Gastroesophageal sphincter (tissue), 4 donors: ENCODE measurements around the gene DBN1. TPM values are rescaled to one million over a fixed set of nuclear protein-coding genes. Genes with fewer than 3 reads are reported as not detected.
"Not testable (repeated sequence)": the region's sequence is repeated elsewhere in the genome, so short reads cannot be mapped to it uniquely, and the experiment has no call there.

Experiments
- ATAC-seq: fragments of 150-250 bp; one replicate; pipeline ENCODE4 v1.9.1; 2016; ENCODE audit warnings: mild to moderate bottlenecking, moderate library complexity
- H3K27ac ChIP-seq, 4 donors: fragments of 200-600 bp; sonication (generic) in 3 of 4; 1 replicate in 3 of 4; 2 replicates in 1 of 4; pipeline ENCODE4 v1.5.1; 2016 to 2019
- H3K27me3 ChIP-seq: fragments of 200-600 bp; sonication (generic); one replicate; pipeline ENCODE4 v1.5.1; 2019
- H3K36me3 ChIP-seq, 2 donors: fragments of 200-600 bp; sonication (generic); one replicate each; pipeline ENCODE4 v1.5.1; 2019; ENCODE audit warnings: control low read depth in 1 of 2
- H3K4me1 ChIP-seq, 3 donors: fragments of 200-600 bp; sonication (generic); 1 replicate in 2 of 3; 2 replicates in 1 of 3; pipeline ENCODE4 v1.5.1; 2016 to 2019; ENCODE audit warnings: control low read depth in 2 of 3
- H3K4me3 ChIP-seq, 2 donors: fragments of 200-600 bp; sonication (generic); one replicate each; pipeline ENCODE4 v1.5.1; 2019; ENCODE audit warnings: mild to moderate bottlenecking in 1 of 2, moderate library complexity in 1 of 2
- H3K9me3 ChIP-seq, 3 donors: fragments of 200-600 bp; sonication (generic); one replicate each; pipeline ENCODE4 v1.5.1; 2017 to 2019; ENCODE audit warnings: control low read depth in 2 of 3
- EP300 ChIP-seq: sonication (generic); formaldehyde crosslinking; IDR thresholded peaks from one replicate; pipeline ENCODE4 v1.6.1; 2017; ENCODE audit warnings: antibody characterized with exemption, mild to moderate bottlenecking
- POLR2A ChIP-seq, 2 donors: fragments of 450-650 bp; IDR thresholded peaks; one replicate each; pipeline ENCODE4 v1.6.1; 2017; ENCODE audit warnings: antibody characterized with exemption in 2 of 2, mild to moderate bottlenecking in 2 of 2, moderate library complexity in 1 of 2
- POLR2AphosphoS5 ChIP-seq: sonication (generic); formaldehyde crosslinking; IDR thresholded peaks from one replicate; pipeline ENCODE4 v1.6.1; 2017; ENCODE audit warnings: antibody characterized with exemption
- WGBS, 2 donors: methylation state at CpG; one replicate each; pipeline ENCODE4 v1.1.5; 2018; ENCODE audit warnings: low coverage in 1 of 2; 5-methylcytosine and 5-hydroxymethylcytosine counted together
- total RNA-seq, 4 donors: library from RNA; depleted of rRNA; stranded (reverse); fragments of >200 nt; gene quantifications; one replicate each; pipeline ENCODE4 v1.1.0, GENCODE V29; 2016
- TF ChIP-seq, protein P1 (sequence below), 4 experiments: fragments of 200-600 bp in 2 of 4; fragments of 450-650 bp in 2 of 4; sonication (generic) in 1 of 4; IDR thresholded peaks; one replicate each; pipeline ENCODE4 v1.5.1; 2017 to 2019; ENCODE audit warnings: antibody characterized with exemption in 4 of 4, mild to moderate bottlenecking in 2 of 4, moderate library complexity in 2 of 4

DBN1 gene
- total RNA-seq, 4 donors from 2014 or later: 87.1 to 154 (median 124) TPM

GRCh38 chr5:177489119-177489716 lies 15.8 kb upstream of the DBN1 start:
- H3K4me1 ChIP-seq: peaks cover 1 to 98% (median 57%) of the 10 kb centered on the region in 3 donors
- ATAC-seq: no peak
- no peak for TF ChIP-seq EP300
- TF ChIP-seq, protein P1, sequence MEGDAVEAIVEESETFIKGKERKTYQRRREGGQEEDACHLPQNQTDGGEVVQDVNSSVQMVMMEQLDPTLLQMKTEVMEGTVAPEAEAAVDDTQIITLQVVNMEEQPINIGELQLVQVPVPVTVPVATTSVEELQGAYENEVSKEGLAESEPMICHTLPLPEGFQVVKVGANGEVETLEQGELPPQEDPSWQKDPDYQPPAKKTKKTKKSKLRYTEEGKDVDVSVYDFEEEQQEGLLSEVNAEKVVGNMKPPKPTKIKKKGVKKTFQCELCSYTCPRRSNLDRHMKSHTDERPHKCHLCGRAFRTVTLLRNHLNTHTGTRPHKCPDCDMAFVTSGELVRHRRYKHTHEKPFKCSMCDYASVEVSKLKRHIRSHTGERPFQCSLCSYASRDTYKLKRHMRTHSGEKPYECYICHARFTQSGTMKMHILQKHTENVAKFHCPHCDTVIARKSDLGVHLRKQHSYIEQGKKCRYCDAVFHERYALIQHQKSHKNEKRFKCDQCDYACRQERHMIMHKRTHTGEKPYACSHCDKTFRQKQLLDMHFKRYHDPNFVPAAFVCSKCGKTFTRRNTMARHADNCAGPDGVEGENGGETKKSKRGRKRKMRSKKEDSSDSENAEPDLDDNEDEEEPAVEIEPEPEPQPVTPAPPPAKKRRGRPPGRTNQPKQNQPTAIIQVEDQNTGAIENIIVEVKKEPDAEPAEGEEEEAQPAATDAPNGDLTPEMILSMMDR (IDR thresholded peaks at IDR 0.05): peak in 1 of 4 experiments; percentile 28
- TF ChIP-seq POLR2A (IDR thresholded peaks at IDR 0.05): peak in 1 of 2 donors; percentile 5
- no peak for TF ChIP-seq POLR2AphosphoS5
- H3K4me3 ChIP-seq: no peak overlapping the region
- WGBS, 2 donors: no CpG with 5 or more reads among the region's 26 CpGs
- H3K27ac ChIP-seq: peak overlapping the region in 3 of 4 donors; percentile 99
- H3K27me3 ChIP-seq: no peaks in the 10 kb centered on the region
- H3K9me3 ChIP-seq: no peaks in the 10 kb centered on the region
- peaks cover 0 to 85% of the 10 kb centered on the region in 2 donors for H3K36me3 ChIP-seq

DNA sequence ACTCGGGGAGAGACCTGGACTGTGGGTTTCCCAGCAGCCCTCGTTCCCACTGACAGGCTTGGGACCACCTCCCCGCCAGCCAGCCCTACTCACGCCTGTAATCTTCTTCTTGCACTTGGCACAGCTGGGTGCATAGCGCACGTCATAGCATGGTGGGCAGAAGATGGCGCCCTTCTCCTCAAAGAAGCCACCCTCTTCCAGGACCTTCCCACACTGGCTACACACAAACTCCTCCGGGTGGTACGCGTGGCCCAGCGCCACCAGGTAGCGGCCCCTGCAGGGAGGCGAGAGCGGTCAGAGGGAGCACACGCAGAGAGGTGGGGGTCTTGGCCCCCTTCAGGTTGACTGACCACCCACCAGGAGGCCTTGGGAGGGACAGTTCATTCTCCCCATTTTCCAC lies 14.5 kb upstream of the DBN1 start:
- peaks cover 0 to 93% of the 10 kb centered on the region in 2 donors for H3K36me3 ChIP-seq
- no peak overlapping the region for H3K4me3 ChIP-seq
- no peaks in the 10 kb centered on the region for H3K9me3 ChIP-seq
- H3K27ac ChIP-seq: peak overlapping the region in 3 of 4 donors; percentile 44 to 99 (median 99)
- peaks cover 0 to 98% (median 56%) of the 10 kb centered on the region in 3 donors for H3K4me1 ChIP-seq
- WGBS, 2 donors: 20 to 57% methylated on average over 1 to 7 of the region's 15 CpGs
- TF ChIP-seq POLR2AphosphoS5: no peak
- TF ChIP-seq, protein P1 (IDR thresholded peaks at IDR 0.05): no peak
- TF ChIP-seq EP300: no peak
- no peak for TF ChIP-seq POLR2A (IDR thresholded peaks at IDR 0.05)
- no peaks in the 10 kb centered on the region for H3K27me3 ChIP-seq
- ATAC-seq: no peak

DNA sequence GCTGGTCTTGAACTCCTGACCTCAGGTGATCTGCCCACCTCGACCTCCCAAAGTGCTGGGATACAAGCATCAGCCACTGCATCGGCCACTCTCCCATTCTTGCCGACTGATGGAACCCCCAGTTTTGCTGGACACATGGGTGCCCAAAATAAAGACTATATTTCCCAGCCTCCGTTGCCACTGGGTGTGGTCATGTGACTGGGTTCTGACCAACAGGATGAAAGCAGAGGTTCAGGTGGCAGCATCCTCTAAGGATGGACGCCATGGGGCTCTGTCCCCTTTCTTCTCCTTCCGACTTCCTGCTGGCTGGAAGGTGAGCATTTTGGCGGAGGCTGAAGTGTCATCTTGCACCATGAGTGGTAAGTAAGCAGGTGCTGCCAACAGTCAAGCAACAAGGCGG lies 13.7 kb upstream of the DBN1 start:
- ATAC-seq: no peak
- Histone ChIP-seq H3K27ac (peak overlapping the region in 3 of 4 donors; percentile 51 to 99 (median 99)), H3K36me3 (peaks cover 0 to 93% of the 10 kb centered on the region in 2 donors), H3K9me3 (no peaks in the 10 kb centered on the region), H3K4me1 (peaks cover 0 to 98% (median 55%) of the 10 kb centered on the region in 3 donors), H3K27me3 (no peaks in the 10 kb centered on the region), H3K4me3 (no peak overlapping the region)
- no peak for TF ChIP-seq POLR2A (IDR thresholded peaks at IDR 0.05)
- TF ChIP-seq EP300: no peak
- no peak for TF ChIP-seq POLR2AphosphoS5
- TF ChIP-seq, protein P1 (IDR thresholded peaks at IDR 0.05): no peak
- WGBS, 2 donors: 66 to 92% methylated on average over 2 to 3 of the region's 8 CpGs

DNA sequence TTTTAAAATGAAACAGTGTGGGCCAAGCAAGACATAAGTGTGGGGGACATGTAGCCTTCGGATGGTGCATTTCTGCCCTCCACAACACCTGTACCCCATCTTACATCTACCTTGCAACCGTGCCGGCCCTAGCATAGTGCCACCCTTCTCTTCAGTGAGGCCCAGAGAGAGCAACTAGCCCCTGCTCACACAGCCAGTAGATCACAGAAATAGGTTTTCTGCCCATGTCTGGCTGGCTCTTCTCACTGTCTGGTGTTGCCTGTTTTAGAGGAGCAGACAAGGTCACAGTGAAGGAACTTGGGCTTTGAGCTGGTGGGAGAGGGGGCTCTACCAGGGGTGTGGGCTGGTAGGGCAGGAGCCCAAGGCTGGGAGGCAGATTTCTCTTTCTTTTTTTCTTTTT lies 12.8 kb upstream of the DBN1 start:
- Histone ChIP-seq H3K27ac (peak overlapping the region in 2 of 4 donors; percentile 37 to 99), H3K4me3 (no peak overlapping the region), H3K9me3 (no peaks in the 10 kb centered on the region), H3K27me3 (no peaks in the 10 kb centered on the region), H3K4me1 (peaks cover 0 to 98% (median 48%) of the 10 kb centered on the region in 3 donors), H3K36me3 (peaks cover 0 to 92% of the 10 kb centered on the region in 2 donors)
- TF ChIP-seq, protein P1 (IDR thresholded peaks at IDR 0.05): no peak
- TF ChIP-seq EP300 (no peak), POLR2AphosphoS5 (no peak)
- ATAC-seq: no peak
- 79 to 86% methylated on average over 3 of the region's 3 CpGs for WGBS, 2 donors

DNA sequence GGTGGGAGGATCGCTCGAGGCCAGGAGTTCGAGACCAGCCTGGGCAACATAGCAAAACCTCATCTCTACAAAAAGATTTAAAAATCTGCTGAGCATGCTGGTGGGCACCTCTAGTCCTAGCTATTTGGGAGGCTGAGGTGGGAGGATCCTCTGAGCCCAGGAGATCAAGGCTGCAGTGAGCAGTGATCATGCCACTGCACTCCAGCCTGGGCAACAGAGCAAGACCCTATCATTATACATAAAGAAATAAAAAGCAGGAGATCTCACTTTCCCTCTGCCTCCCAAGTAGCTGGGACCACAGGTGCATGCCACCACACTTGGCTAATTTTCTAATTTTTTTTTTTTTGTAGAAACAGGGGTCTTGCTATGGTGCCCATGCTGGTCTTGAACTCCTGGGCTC lies 12.3 kb upstream of the DBN1 start:
- H3K27me3 ChIP-seq, H3K4me3 ChIP-seq, H3K9me3 ChIP-seq, ATAC-seq: not testable (repeated sequence)
- Histone ChIP-seq H3K4me1 (peaks cover 0 to 98% (median 48%) of the 10 kb centered on the region in 3 donors), H3K36me3 (peaks cover 0 to 87% of the 10 kb centered on the region in 2 donors), H3K27ac (peak overlapping the region in 3 of 4 donors; percentile 60 to 99 (median 91))
- 40 to 80% methylated on average over 1 to 2 of the region's 3 CpGs for WGBS, 2 donors
